Measurements from ENCODE around the gene BEST2.

DNA sequence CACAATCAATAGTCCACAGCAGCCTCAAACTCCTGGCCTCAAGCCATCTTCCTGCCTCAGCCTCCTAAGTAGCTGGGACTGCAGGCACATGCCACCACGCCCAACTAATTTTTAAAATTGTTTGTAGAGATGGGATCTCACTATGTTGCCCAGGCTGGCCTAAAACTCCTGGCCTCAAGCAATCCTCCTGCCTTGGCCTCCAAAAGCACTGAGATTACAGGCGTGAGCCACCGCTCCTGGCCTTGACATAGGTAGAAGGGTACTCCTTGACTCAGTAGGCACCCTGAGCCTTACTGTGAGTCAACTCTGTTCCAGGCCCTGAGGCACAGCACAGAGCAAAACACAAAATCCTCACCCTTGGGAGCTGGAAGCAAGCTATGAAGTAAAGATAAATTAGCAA, 35.7 kb upstream of the BEST2 start:
- TF ChIP-seq, protein P1, sequence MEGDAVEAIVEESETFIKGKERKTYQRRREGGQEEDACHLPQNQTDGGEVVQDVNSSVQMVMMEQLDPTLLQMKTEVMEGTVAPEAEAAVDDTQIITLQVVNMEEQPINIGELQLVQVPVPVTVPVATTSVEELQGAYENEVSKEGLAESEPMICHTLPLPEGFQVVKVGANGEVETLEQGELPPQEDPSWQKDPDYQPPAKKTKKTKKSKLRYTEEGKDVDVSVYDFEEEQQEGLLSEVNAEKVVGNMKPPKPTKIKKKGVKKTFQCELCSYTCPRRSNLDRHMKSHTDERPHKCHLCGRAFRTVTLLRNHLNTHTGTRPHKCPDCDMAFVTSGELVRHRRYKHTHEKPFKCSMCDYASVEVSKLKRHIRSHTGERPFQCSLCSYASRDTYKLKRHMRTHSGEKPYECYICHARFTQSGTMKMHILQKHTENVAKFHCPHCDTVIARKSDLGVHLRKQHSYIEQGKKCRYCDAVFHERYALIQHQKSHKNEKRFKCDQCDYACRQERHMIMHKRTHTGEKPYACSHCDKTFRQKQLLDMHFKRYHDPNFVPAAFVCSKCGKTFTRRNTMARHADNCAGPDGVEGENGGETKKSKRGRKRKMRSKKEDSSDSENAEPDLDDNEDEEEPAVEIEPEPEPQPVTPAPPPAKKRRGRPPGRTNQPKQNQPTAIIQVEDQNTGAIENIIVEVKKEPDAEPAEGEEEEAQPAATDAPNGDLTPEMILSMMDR (IDR thresholded peaks at IDR 0.05), result no peak
- no peak for TF ChIP-seq POLR2A (IDR thresholded peaks at IDR 0.05)
